ENCODE measurements around the gene PCNX3.

Gene PCNX3

DNA sequence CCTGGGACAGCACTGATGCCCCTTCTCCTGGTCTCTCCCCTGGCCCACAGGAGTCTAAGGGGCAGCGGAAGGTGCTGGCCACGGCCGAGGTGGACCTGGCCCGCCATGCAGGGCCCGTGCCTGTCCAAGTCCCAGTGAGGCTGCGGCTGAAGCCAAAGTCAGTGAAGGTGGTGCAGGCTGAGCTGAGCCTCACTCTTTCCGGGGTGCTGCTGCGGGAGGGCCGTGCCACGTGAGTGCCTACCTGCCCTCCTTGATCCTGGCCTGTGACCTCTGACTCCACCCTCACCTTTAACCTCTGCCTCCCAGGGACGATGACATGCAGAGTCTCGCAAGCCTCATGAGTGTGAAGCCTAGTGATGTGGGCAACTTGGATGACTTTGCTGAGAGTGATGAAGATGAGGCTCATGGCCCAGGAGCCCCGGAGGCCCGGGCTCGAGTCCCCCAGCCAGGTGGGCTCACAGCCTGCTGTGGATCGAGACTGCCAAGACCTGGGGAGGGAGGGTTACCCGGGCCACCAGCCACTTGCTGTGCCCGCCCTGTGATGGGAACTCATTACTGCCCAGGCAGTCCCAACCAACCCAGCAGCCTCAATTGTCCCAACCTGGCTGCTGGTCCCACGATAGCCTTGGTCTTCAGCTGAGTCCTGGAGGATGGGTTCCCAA, 35.4 kb upstream of the PCNX3 start:
- peak overlapping the region; percentile 21 for H3K27ac ChIP-seq
- POLR2A ChIA-PET (ENCODE audit: low non-redundant PET): no interaction called here
- TF ChIP-seq, protein P1, sequence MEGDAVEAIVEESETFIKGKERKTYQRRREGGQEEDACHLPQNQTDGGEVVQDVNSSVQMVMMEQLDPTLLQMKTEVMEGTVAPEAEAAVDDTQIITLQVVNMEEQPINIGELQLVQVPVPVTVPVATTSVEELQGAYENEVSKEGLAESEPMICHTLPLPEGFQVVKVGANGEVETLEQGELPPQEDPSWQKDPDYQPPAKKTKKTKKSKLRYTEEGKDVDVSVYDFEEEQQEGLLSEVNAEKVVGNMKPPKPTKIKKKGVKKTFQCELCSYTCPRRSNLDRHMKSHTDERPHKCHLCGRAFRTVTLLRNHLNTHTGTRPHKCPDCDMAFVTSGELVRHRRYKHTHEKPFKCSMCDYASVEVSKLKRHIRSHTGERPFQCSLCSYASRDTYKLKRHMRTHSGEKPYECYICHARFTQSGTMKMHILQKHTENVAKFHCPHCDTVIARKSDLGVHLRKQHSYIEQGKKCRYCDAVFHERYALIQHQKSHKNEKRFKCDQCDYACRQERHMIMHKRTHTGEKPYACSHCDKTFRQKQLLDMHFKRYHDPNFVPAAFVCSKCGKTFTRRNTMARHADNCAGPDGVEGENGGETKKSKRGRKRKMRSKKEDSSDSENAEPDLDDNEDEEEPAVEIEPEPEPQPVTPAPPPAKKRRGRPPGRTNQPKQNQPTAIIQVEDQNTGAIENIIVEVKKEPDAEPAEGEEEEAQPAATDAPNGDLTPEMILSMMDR (conservative IDR thresholded peaks at IDR 0.05; ENCODE audit: low read depth): no peak
- no peak for DNase-seq (ENCODE audit: low spot score)
- CTCF ChIA-PET: interaction anchor here (1.6 kb wide), 1 partner anchor 13 kb away, joined by 5 read pairs; no protein-coding TSS in a partner anchor

- POLR2A ChIA-PET (ENCODE audit: low non-redundant PET): no interaction called here
- TF ChIP-seq, protein P1 (conservative IDR thresholded peaks at IDR 0.05; ENCODE audit: low read depth): no peak
- H3K27ac ChIP-seq: peak overlapping the region; percentile 21
- CTCF ChIA-PET: interaction anchor here (1.6 kb wide), 1 partner anchor 13 kb away, joined by 5 read pairs; no protein-coding TSS in a partner anchor
- no peak for DNase-seq (ENCODE audit: low spot score)
Observed at GRCh38 chr11:65580756-65581155, 34.8 kb upstream of the PCNX3 start.

GRCh38 chr11:65581928-65582327, 33.6 kb upstream of the PCNX3 start:
- peak overlapping the region; percentile 21 for H3K27ac ChIP-seq
- ChIA-PET POLR2A (ENCODE audit: low non-redundant PET) (no interaction called here), CTCF (interaction anchor here (1.1 to 2.3 kb wide), 2 partner anchors 12 to 42 kb away, joined by 4 to 9 read pairs; no protein-coding TSS in a partner anchor)
- DNase-seq (ENCODE audit: low spot score): no peak
- TF ChIP-seq, protein P1 (conservative IDR thresholded peaks at IDR 0.05; ENCODE audit: low read depth): no peak

- ChIA-PET CTCF (interaction anchor here (2.3 kb wide), 1 partner anchor 10 kb away, joined by 9 read pairs; no protein-coding TSS in a partner anchor), POLR2A (ENCODE audit: low non-redundant PET) (no interaction called here)
Observed at GRCh38 chr11:65583589-65583988, 32.0 kb upstream of the PCNX3 start.

DNA sequence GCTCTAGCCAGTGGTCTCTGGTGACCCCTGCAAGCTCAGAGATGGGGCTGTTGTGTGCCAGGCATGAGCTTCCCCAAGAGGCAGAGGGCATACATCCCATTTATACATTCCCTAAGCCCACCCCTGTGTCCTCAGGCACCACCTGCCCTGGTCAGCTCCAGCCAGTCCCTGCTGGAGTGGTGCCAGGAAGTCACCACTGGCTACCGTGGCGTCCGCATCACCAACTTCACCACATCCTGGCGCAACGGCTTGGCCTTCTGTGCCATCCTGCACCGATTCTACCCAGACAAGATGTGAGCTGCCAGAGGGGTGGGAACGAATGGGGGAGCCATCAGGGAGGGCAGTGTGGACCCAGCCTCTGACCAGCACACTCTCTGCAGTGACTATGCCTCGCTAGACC, 31.5 kb upstream of the PCNX3 start:
- POLR2A ChIA-PET (ENCODE audit: low non-redundant PET): no interaction called here
- peak overlapping the region; percentile 38 for H3K27ac ChIP-seq
- CTCF ChIA-PET: interaction anchor here (2.3 kb wide), 1 partner anchor 10 kb away, joined by 9 read pairs; no protein-coding TSS in a partner anchor
- DNase-seq (ENCODE audit: low spot score): no peak
- TF ChIP-seq, protein P1 (conservative IDR thresholded peaks at IDR 0.05; ENCODE audit: low read depth): no peak

More at GRCh38 chr11:65583589-65583988, 32.0 kb upstream of the PCNX3 start:
- TF ChIP-seq, protein P1 (conservative IDR thresholded peaks at IDR 0.05; ENCODE audit: low read depth): no peak
- H3K27ac ChIP-seq: peak overlapping the region; percentile 38
- no peak for DNase-seq (ENCODE audit: low spot score)

DNA sequence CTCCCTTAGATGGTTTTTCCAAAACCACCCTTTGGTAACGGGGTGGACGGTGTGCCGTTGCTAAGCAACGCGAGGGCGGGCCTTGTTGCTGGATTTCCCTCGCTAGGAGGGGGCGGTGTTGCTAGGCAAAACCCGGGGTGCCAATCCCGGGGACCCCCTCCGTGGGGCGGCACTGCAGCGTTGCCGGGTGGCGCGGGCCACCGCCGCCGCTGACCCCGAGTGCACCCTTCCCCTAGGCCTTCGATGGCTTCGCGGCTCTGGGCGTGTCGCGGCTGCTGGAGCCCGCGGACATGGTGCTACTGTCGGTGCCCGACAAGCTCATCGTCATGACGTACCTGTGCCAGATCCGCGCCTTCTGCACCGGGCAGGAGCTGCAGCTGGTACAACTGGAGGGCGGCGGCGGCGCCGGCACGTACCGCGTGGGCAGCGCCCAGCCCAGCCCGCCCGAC, 30.8 kb upstream of the PCNX3 start:
- peak overlapping the region; percentile 38; the same call in 1 of the 2 replicates for H3K27ac ChIP-seq
- ChIA-PET CTCF (no interaction called here), POLR2A (ENCODE audit: low non-redundant PET) (interaction anchor here (1.0 kb wide), 1 partner anchor 8 kb away, joined by 4 read pairs; no protein-coding TSS in a partner anchor)
- no peak for DNase-seq (ENCODE audit: low spot score)
- TF ChIP-seq, protein P1 (conservative IDR thresholded peaks at IDR 0.05; ENCODE audit: low read depth): no peak

All from RWPE1 (cell line).